ENCODE data around the gene HBG2.
"Not testable (repeated sequence)": the region's sequence is repeated elsewhere in the genome, so short reads cannot be mapped to it uniquely, and the experiment has no call there.

Gene HBG2

DNA sequence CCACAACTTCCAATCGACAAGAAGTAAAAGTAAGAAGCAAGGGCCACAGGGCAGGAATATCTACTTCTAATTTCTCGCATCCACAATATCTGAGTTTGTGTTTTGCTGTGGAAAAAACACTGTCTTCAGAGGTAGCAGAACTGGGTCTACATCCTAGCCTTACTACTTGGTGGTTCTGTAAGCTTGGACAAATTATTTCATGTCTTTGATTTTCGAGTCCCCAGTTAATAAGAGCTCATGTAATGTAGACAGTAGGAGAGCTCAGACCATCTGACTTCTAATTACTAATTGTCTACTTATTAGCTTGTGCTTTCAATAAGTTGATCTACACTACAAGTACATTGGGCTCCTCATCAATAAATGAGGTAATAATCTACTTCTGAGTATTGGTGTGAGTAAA is 28.5 kb upstream of the HBG2 start:
- DNase-seq, result no peak
- intact Hi-C loops (cut with DNase I), result no loop called here

DNA sequence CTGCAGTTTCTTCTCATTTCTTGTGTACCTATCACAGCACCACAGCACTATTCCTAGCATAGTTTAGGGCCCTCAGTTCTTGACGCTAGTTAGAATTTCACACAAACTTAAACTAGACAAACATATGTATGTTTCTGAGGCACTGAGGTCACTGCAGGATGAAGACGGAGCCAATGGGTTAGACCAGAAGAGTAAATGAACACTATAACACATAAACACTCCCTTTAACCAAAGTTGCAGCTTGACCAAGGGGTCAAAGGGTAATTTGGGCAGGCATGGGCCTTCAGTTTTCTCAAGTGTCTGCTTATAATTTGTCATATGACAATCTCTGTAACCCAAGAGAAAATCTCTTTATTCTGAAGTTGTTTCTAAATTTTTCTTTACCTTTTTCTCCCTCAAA is 28.0 kb upstream of the HBG2 start:
- DNase-seq, result no peak
- intact Hi-C loops (cut with DNase I), result no loop called here

DNA sequence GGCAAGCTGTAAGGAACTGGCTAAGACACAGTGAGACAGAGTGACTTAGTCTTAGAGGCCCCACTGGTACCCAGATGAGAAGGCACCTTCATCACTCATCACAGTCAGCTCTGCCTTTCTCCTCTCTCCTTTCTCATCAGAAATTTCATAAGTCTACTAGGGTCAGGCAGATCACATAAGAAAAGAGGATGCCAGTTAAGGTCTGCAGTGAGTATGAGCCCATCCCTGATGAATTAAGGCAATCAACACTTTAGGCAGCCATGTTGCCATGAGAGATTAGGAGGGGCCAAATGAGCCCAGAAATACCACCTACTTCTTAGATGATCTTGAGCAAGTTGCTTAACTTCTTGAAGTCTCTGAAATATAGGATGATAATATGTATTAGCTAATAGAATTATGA is 27.0 kb upstream of the HBG2 start:
- intact Hi-C loops (cut with DNase I), result no loop called here
- DNase-seq, result no peak

DNA sequence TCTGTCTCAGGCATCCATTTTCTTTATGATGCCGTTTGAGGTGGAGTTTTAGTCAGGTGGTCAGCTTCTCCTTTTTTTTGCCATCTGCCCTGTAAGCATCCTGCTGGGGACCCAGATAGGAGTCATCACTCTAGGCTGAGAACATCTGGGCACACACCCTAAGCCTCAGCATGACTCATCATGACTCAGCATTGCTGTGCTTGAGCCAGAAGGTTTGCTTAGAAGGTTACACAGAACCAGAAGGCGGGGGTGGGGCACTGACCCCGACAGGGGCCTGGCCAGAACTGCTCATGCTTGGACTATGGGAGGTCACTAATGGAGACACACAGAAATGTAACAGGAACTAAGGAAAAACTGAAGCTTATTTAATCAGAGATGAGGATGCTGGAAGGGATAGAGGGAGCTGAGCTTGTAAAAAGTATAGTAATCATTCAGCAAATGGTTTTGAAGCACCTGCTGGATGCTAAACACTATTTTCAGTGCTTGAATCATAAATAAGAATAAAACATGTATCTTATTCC is 26.1 kb upstream of the HBG2 start:
- peak in 3 of 10 donors; percentile 7 to 80 (median 62) for DNase-seq
- intact Hi-C loops (cut with DNase I), result no loop called here

DNA sequence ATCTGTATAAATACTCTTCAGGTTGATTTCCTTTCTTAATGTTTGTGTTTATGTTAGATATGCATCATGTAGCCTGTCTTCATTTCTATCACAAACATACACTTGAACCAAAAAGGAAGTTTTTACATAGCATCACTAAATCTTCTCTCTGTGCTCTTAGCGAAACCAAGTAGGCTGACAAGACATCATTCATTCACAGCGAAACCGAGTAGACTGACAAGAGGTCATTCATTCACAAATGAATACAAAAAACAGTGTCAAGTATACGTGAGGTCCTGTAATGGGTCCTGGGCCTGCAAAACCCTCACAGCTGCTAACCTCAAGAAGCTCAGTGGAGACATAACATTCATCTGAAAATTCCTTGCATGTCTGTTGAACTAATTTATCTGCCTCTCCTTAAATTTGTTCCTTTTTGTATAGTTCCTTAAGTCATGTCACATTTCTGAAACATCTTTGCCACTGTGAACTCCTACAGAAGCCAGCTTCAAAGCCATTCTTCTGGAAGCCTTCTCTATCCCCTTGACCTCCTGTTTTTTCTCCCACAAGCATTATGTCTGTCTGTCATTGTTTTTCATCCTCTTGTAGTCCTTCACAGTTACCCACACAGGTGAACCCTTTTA is 25.0 kb upstream of the HBG2 start:
- DNase-seq, result no peak
- intact Hi-C loops (cut with DNase I), result no loop called here

DNA sequence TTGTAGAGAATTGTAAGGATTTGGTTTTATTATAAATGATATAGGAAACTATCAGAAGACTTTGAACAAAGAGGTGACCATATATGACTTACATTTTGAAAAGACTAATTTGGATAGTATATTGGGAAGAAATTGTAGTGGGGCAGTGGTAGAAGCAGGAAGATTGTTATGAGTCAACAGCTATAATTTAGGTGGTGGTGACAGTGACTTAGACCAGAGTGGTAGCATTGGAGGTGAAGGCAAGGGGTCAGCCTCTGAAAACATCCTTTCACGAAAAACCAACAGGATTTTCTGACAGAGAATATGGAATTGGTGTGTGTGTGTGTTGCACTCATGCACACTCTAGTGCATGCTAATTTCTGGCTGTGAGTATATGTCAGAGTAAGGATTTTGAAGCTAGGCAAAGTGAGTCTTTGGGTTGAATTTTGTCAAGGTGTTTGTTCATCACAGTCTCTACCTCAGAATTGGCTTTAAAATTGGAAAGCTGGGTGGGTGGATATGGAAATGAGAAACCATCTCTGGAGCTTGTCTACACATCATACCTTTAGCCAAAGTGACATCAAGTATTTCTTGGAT is 23.3 kb upstream of the HBG2 start:
- DNase-seq, result no peak
- intact Hi-C loops (cut with DNase I), result no loop called here

DNA sequence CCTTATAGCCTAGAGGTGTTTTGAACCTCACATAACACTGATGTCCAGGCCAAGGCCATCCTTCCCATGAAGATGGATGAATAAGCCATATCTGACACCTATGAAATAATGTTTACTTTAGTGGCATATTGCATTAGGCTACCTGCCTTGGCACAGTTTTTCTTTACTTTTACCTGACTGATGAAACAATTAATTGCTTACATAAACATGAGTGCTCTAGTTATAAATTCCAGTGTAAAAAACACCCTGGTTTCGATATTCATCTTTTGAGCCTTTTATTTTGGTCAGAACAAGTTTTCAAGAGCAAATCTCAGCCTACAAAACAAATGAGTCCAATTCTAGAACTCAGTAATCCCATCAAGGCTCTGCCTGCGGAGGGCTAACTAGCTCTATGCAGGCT is 22.1 kb upstream of the HBG2 start:
- intact Hi-C loops (cut with DNase I), result no loop called here
- no peak for DNase-seq

DNA sequence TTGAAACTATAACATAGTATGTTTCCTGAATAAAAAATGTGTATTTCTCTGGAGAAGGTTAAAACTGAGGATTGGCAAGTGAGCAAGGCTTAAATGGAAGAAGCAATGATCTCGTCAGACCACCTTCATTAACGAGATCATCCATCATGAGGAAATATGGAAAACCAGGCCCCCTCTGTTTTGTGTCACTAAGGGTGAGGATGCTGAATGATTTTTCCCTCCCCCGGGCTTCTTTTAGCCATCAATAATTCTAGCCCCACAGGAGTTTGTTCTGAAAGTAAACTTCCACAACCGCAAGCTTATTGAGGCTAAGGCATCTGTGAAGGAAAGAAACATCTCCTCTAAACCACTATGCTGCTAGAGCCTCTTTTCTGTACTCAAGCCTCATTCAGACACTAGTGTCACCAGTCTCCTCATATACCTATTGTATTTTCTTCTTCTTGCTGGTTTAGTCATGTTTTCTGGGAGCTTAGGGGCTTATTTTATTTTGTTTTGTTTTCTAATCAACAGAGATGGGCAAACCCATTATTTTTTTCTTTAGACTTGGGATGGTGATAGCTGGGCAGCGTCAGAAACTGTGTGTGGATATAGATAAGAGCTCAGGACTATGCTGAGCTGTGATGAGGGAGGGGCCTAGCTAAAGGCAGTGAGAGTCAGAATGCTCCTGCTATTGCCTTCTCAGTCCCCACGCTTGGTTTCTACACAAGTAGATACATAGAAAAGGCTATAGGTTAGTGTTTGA is 21.0 kb upstream of the HBG2 start:
- intact Hi-C loops (cut with DNase I), result no loop called here
- no peak for DNase-seq

DNA sequence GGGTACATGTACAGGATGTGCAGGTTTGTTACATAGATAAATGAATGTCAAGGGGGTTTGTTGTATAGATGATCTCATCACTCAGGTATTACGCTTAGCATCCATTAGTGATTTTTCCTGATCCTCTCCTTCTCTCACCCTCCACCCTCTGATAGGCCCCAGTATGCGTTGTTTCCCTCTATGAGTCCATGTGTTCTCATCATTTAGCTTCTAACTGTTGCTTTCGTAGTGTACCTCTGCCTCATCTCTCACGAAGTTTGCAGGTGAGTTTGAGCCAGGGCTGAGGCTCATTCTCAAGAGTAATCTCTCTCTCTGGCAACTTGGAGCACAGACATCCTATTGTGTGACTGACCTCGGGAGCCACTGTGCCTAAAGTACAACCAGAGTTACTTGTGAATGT is 19.8 kb upstream of the HBG2 start:
- DNase-seq, result no peak
- intact Hi-C loops (cut with DNase I), result no loop called here

DNA sequence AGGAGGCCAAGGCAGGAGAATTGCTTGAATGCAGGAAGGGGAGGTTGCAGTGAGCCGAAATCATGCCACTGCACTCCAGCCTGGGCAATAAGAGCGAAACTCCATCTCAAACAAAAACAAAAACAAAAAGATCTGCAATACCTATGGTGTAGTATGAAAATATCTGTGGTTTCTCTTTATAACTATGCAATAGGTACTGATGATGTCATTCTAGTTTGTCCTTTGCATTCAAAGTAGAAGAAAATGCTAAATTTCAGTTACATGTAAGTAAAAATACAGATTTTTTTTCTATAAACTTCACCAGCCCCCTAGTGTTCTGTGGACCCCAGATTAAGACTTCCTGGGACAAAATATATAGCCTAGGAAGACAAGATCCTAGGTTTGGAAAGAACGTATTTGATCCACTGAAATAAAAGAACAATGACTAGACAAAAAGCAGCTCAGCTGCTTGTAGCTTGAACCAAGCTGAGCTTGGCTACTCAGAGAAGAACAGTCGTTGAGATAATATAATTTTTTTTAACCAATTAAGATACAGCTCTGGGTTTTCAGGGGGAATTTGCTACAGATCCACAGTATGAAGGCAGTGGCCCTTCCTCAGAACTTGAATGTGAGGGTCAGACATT is 17.9 kb upstream of the HBG2 start:
- intact Hi-C loops (cut with DNase I), result no loop called here
- DNase-seq, result no peak

DNA sequence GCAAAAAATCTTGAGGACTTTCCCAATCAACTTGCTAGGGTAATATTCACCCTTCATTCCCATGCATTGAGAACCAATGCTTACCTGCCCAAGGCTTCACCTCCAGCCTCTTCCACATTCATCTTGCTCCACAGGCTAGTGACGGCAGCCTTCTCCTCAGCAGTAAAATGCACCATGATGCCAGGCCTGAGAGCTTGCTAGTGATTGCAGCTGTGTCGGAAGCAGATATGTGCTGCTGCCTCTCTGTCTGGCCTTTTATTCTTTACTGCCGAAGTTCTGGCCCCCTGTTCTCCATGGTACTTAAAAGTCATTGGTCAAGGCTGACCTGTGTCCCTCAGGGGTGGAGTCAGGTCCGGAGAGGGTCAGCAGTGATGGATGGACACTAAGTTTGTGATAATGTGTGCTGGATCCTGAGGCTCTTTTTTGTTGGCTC is 15.2 kb upstream of the HBG2 start, which contains the start of gene HBE1:
Gene HBE1, minus strand, starts transcription at position 231 of the 433 bp plus-strand sequence. Its CDS starts 55 bp downstream, at position 176.
- intact Hi-C loops (cut with DNase I), result no loop called here

DNA sequence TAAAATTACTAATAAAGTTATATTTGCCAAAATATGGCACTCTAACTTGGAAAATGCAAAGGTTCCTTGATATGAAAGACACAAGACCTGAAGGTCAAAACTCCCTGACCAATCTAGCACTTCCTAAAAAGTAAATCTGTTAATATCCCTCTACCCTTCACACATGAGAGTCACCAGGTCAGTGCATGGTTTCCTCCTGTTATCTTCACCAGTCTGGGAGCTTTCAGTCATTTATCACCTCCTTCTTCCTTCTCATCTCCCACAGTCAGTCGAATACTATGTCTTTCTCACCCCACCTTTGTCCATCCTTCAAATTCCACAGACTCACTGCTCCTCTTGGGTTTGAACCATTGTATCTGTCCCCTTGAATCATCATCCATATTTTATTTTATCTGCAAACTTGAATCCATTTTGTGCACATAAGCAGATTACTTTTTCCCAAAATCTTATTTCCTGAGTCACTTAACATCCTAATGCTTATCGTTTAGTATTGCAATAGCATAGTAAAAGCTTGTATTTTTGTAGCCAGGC is 12.5 kb upstream of the HBG2 start:
- DNase-seq, result no peak
- intact Hi-C loops (cut with DNase I), result no loop called here

More for the DNA sequence above, 15.2 kb upstream of the HBG2 start, which contains the start of gene HBE1:
- DNase-seq, result no peak

DNA sequence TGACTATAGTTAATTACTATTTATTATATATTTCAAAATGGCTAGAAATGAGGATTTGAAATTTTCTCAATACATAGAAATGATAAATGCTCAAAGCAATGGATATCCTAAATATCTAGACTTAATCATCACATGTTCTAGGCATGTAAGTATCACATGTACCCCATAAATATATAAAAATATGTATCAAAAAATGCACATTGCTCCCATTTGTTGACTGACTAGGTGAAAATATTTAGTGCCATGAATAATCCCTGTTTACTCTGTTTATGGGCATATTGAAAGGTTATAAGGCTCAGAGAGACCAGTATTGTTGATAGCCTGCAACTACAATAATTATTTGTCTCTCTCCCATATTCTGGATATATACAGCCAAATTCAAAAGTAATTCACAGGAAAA is 12.0 kb upstream of the HBG2 start:
- no peak for DNase-seq
- intact Hi-C loops (cut with DNase I), result no loop called here

DNA sequence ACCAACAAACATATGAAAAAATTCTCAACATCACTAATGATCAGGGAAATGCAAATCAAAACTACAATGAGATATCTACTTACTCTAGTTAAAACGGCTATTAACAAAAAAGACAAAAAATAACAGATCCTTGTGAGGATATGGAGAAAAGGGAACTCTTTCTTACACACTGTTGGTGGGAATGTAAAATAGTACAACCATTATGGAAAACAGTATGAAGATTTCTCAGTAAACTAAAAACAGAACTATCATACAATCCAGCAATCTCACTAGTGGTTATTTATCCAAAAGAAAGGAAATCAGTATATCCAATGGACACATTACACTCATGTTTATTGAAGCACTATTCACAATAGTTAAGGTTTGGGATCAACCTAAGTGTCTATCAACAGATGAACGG is 11.3 kb upstream of the HBG2 start:
- intact Hi-C loops (cut with DNase I), result no loop called here
- no peak for DNase-seq

DNA sequence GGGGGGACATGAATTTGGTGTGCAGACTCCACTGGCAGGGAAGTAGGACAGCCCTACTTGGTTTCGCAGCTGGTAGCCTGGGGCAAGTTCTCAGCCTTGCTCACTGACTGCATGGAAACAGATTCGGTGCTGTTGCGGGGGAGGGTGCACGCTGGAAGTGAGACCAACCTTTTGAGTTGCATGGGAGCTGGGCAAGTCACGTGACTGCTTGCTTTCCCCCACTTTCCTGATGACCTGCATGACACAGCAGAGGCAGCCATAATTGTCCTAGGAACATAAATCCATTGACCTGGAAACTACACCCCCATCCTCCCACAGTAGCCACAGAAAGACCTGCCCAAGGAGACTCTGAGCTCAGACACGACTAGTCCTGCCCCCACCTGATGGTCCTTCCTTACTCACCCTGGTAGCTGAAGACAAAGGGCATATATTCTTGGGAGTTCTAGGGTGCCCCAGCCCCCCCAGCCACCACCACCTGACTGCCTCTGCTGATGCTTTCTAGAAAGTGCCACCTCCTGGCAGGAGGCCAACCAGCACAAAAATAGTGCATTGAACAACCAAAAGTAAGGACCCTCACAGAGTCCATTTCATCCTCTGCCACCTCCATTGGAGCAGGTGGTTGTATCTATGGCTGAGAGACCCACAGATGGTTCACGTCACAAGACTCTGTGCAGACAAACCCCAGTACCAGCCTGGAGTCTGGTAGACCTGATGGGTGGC is 4.1 kb upstream of the HBG2 start:
- DNase-seq, result no peak
- intact Hi-C loops (cut with DNase I), result no loop called here

DNA sequence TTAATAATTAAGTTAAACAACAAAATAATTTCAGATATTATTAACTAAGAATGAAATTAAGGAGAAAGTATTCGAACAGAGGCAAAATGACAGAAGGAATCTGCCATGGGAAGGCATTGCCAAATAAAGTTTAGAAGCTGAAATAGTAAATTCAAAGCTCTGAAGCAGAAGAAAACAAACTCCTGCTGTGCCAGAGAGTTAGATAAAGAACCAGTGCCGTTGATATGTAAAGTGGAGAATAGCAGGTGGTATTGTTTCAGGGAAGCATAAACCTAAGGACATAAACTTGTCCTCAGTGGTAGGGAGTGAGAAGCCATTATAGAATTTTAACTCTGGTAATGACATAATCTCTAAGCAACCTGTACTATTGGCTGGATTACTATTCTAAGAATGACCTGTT is 2.7 kb upstream of the HBG2 start:
- no peak for DNase-seq
- intact Hi-C loops (cut with DNase I), result no loop called here

DNA sequence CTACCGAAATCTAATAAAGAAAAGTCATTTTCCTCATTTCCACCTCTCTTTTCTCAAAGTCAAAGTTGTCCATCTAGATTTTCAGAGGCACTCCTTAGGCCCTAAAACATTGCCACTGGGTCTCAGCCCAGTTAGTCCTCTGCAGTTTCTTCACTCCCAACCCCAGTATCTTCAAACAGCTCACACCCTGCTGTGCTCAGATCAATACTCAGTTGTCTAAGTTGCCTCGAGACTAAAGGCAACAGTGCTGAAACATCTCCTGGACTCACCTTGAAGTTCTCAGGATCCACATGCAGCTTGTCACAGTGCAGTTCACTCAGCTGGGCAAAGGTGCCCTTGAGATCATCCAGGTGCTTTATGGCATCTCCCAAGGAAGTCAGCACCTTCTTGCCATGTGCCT is 558 bp downstream of the HBG2 start:
- intact Hi-C loops (cut with DNase I); DNase-seq: not testable (repeated sequence)

DNA sequence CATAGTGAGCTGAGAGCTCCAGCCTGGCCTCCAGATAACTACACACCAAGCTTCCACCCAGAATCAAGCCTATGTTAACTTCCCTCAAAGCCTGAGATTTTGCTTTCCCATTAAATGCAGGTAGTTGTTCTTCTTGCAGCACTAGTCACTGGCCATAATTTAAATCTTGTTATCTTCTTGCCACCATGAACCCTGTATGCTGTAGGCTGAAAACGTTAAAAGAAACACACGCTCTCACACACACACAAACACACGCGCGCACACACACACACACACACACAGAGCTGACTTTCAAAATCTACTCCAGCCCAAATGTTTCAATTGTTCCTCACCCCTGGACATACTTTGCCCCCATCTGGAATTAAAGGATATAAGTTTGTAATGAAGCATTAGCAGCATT is 1.1 kb downstream of the HBG2 start:
- not testable (repeated sequence) for DNase-seq

DNA sequence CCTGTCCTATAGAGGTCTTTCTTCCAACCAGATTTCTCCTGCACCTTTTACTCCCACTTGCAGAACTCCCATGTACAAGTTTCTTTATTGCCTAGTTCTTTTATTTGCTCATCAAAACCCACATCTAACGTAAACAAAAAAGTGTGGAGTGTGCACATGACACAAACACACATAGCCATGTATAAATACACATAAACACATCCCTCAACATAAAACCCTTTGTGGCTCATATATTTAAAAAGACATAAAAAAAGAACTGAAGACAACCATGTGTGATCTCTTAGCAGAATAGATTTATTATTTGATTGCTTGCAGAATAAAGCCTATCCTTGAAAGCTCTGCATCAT is 1.7 kb downstream of the HBG2 start:
- no peak for DNase-seq
- intact Hi-C loops (cut with DNase I), result no loop called here

More for the DNA sequence above, 1.1 kb downstream of the HBG2 start:
- intact Hi-C loops (cut with DNase I), result not testable (repeated sequence)

DNA sequence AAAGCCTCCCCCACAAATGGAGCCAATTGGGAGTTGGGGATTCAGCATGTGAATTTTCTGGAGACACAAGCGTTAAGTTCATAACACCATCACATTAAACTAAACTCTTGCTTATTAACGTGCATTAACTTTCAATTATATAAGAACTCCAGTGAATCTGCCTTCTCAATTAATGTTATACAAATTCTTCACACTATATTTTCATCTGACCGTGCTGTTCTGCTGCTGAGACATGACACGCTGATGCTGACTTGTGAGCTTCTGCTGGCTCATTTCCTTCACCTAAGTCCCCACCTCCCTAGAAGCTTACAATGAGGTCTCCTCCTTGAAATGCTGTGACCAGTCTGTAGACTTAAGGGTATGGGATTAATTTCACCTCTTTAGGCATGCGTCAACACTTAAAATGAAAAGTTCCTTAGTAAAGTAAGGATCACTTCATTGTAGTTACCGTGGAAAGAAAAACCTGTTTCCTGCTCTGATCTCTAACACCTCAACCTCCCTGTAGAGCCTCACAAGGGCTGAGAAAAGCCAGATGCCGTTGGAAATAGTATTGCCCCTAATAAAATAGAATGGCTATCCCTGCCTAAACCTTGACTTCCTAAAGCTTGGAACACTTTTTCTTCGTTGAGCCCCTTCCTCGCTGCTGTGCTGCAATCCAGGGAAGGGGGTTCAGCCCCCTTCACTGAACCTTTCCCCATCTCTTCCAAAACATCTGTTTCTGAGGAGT is 2.2 kb downstream of the HBG2 start:
- intact Hi-C loops (cut with DNase I), result no loop called here
- DNase-seq, result no peak
